GM12878 (cell line): ENCODE measurements around the gene DERA. TPM values are rescaled to one million over a fixed set of nuclear protein-coding genes. Genes with fewer than 3 reads are reported as not detected.
"Not testable (repeated sequence)": the region's sequence is repeated elsewhere in the genome, so short reads cannot be mapped to it uniquely, and the experiment has no call there.

Experiments used
- ATAC-seq: fragments of 200-7000 bp; cut with Tn5 transposase; 3 replicates; pipeline ENCODE4 v1.9.1; 2020; ENCODE audit warnings: mild to moderate bottlenecking, moderate library complexity
- BruUV-seq: library from RNA; stranded (reverse); fragments of 400-500 nt; replicated peaks from 2 replicates; lab custom pipeline; 2021; lab: Mats Ljungman, UMichigan
- CTCF ChIA-PET: fragments of 300-600 bp; sonication (Branson Sonifier 250); formaldehyde crosslinking; extraction: SDS; loops from one replicate; lab custom pipeline; 2021; ENCODE audit warnings: inconsistent platforms; lab: Yijun Ruan, JAX
- POLR2A ChIA-PET: fragments of 350-600 bp; formaldehyde crosslinking; extraction: SDS; loops from one replicate; lab custom pipeline; 2021; ENCODE audit warnings: inconsistent platforms; lab: Charles Lee
- RAD21 ChIA-PET: fragments of 300-600 bp; sonication (Branson Sonifier 250); formaldehyde crosslinking; loops from one replicate; lab custom pipeline; 2023; ENCODE audit warnings: antibody characterized with exemption; ENCODE audit not compliant: unreplicated experiment; lab: Charles Lee
- SMC1A ChIA-PET: fragments of 300-600 bp; sonication (Branson Sonifier 250); formaldehyde crosslinking; loops from one replicate; lab custom pipeline; 2023; ENCODE audit not compliant: unreplicated experiment, uncharacterized antibody; lab: Charles Lee
- DNase-seq: peaks from one replicate; pipeline ENCODE4 v3.0.0-alpha.2; 2011; ENCODE audit warnings: low read depth, low spot score
- FAIRE-seq: peaks from 3 replicates; lab custom pipeline; 2011; peaks lifted over from hg19 to GRCh38; lab: Jason Lieb, UNC
- H2AFZ ChIP-seq: 2 replicates; pipeline ENCODE4 v1.6.0; 2011; ENCODE audit warnings: low read depth, low read length, control low read depth; ENCODE audit not compliant: control insufficient read depth
- H3K27ac ChIP-seq: 2 replicates; pipeline ENCODE4 v1.5.1; 2011; ENCODE audit warnings: control low read depth; ENCODE audit not compliant: control insufficient read depth, insufficient read depth
- H3K27me3 ChIP-seq, 2 experiments: replicated peaks in 1 of 2; 2 replicates each; pipeline versions ENCODE4 v1.6.0 to v1.6.1; 2011; ENCODE audit warnings: low read length in 1 of 2; ENCODE audit not compliant: control insufficient read depth in 2 of 2, insufficient read depth in 2 of 2
- H3K36me3 ChIP-seq, 2 experiments: 2 replicates each; pipeline ENCODE4 v1.5.1; 2011; ENCODE audit warnings: low read length in 1 of 2; ENCODE audit not compliant: control insufficient read depth in 2 of 2, insufficient read depth in 2 of 2
- H3K4me1 ChIP-seq: 2 replicates; pipeline ENCODE4 v1.6.1; 2011; ENCODE audit warnings: mild to moderate bottlenecking, low read length, moderate library complexity, mixed read lengths; ENCODE audit not compliant: control insufficient read depth, insufficient read depth
- H3K4me2 ChIP-seq: 2 replicates; pipeline ENCODE4 v1.6.0; 2011; ENCODE audit warnings: control low read depth; ENCODE audit not compliant: control insufficient read depth, insufficient read depth
- H3K4me3 ChIP-seq: fragments of 200-600 bp; sonication (generic); 2 replicates; pipeline ENCODE4 v1.5.1; 2016
- H3K79me2 ChIP-seq: 2 replicates; pipeline ENCODE4 v1.6.0; 2011; ENCODE audit warnings: low read length; ENCODE audit not compliant: control insufficient read depth, insufficient read depth
- H3K9ac ChIP-seq: 2 replicates; pipeline ENCODE4 v1.8.0; 2011; ENCODE audit warnings: low read length, control low read depth, mixed read lengths; ENCODE audit not compliant: control insufficient read depth, insufficient read depth
- H3K9me3 ChIP-seq: replicated peaks from 3 replicates; pipeline ENCODE4 v1.5.1; 2011; ENCODE audit warnings: mild to moderate bottlenecking, low read length; ENCODE audit not compliant: control insufficient read depth, insufficient read depth
- H4K20me1 ChIP-seq: 2 replicates; pipeline ENCODE4 v1.6.0; 2011; ENCODE audit not compliant: control insufficient read depth, insufficient read depth
- ASH2L ChIP-seq: fragments of 300-600, 200-600 bp; sonication (generic); IDR thresholded peaks from 2 replicates; pipeline ENCODE4 v1.6.1; 2017; ENCODE audit warnings: low read depth, mild to moderate bottlenecking, borderline replicate concordance
- CUX1 ChIP-seq: IDR thresholded peaks from 2 replicates; pipeline ENCODE4 v1.6.1; 2012; ENCODE audit warnings: improper control_type of control experiment, low read depth, low read length; ENCODE audit not compliant: insufficient replicate concordance
- EGR1 ChIP-seq, 2 experiments: IDR thresholded peaks; 1 replicate in 1 of 2; 2 replicates in 1 of 2; pipeline ENCODE4 v1.6.1; 2011 to 2012; ENCODE audit warnings: low read depth in 2 of 2, low read length in 2 of 2, borderline replicate concordance in 1 of 2, mild to moderate bottlenecking in 1 of 2, moderate library complexity in 1 of 2
- IRF4 ChIP-seq: IDR thresholded peaks from 2 replicates; pipeline ENCODE4 v1.6.1; 2011; ENCODE audit warnings: low read depth, low read length
- JUND ChIP-seq: IDR thresholded peaks from 2 replicates; pipeline ENCODE4 v1.6.1; 2012; ENCODE audit warnings: low read depth, mild to moderate bottlenecking, low read length, improper control_type of control experiment, moderate library complexity
- MTA2 ChIP-seq: fragments of 450-650 bp; IDR thresholded peaks from 2 replicates; pipeline ENCODE4 v1.6.1; 2016; ENCODE audit warnings: low read depth, mild to moderate bottlenecking, moderate library complexity
- PAX5 ChIP-seq: IDR thresholded peaks from 2 replicates; pipeline ENCODE4 v1.6.1; 2011; ENCODE audit warnings: low read depth, low read length, borderline replicate concordance
- POLR2AphosphoS2 ChIP-seq: IDR thresholded peaks from 2 replicates; pipeline ENCODE4 v1.6.1; 2011; ENCODE audit warnings: low read depth, mild to moderate bottlenecking, low read length, improper control_type of control experiment, moderate library complexity
- SREBF2 ChIP-seq: IDR thresholded peaks from 2 replicates; pipeline ENCODE4 v1.6.1; 2012; ENCODE audit warnings: mild to moderate bottlenecking, low read length
- SUZ12 ChIP-seq: fragments of 200-600 bp; sonication (generic); IDR thresholded peaks from one replicate; pipeline ENCODE4 v1.6.1; 2018; ENCODE audit warnings: antibody characterized with exemption, mild to moderate bottlenecking; ENCODE audit not compliant: unreplicated experiment
- TCF7 ChIP-seq: IDR thresholded peaks from 2 replicates; pipeline ENCODE4 v1.6.1; 2014; ENCODE audit warnings: antibody characterized with exemption, borderline replicate concordance
- ZNF622 ChIP-seq: fragments of 450-650 bp; IDR thresholded peaks from 2 replicates; pipeline ENCODE4 v1.6.1; 2017; ENCODE audit warnings: mild to moderate bottlenecking, inconsistent platforms
- WGBS: methylation state at CpG from one replicate; pipeline ENCODE4 v1.1.6; 2016; ENCODE audit warnings: low lambda C conversion rate; ENCODE audit not compliant: insufficient replicate concordance, insufficient coverage; ENCODE audit errors: missing lambda C conversion rate; 5-methylcytosine and 5-hydroxymethylcytosine counted together
- in situ Hi-C: fragments of 300-500 bp; cut with MboI; formaldehyde crosslinking; loops from 9 replicates; pipeline ENCODE4 v1.14.3; 2018; ENCODE audit warnings: mixed read lengths
- intact Hi-C: fragments of 100-400 bp; cut with micrococcal nuclease; formaldehyde crosslinking; loops from one replicate; pipeline ENCODE4 v1.14.2; 2022; ENCODE audit not compliant: unreplicated experiment
- polyA plus RNA-seq, 11 experiments: library from polyadenylated mRNA; depleted of rRNA in 4 of 11; unstranded in 6 of 11; stranded (reverse) in 5 of 11; fragments of >200 nt; fragmentation: Nextera tagmentation in 4 of 11; fragmentation: Illumina TruSeq in 1 of 11; extraction: Ambion mirVana in 4 of 11; extraction: Trizol in 1 of 11; gene quantifications; 1 replicate in 1 of 11; 2 replicates in 10 of 11; pipeline versions ENCODE4 v1.2.1 to v1.2.3, GENCODE V29; 2011 to 2016; ENCODE audit warnings: inconsistent platforms in 2 of 11, missing spikeins in 2 of 11, low read depth in 1 of 11
- total RNA-seq, 4 experiments: library from RNA; depleted of rRNA in 3 of 4; stranded (reverse); fragments of >200 nt in 3 of 4; fragmentation: Illumina TruSeq in 1 of 4; extraction: Trizol in 1 of 4; gene quantifications; 2 replicates each; pipeline versions ENCODE4 v1.2.1 to v1.2.3, GENCODE V29; 2013 to 2021
- TF ChIP-seq, protein P1 (sequence below): fragments of 150-350 bp; IDR thresholded peaks from 2 replicates; pipeline ENCODE4 v1.6.1; 2014; ENCODE audit warnings: mild to moderate bottlenecking, low read depth, low read length

Gene DERA
- total and polyA plus RNA-seq, 10 of the 15 experiments (the other 5 are each of a cell fraction or from before 2014, with no cell fraction given), result 34.9 to 97.1 (median 40.8) TPM

DNA sequence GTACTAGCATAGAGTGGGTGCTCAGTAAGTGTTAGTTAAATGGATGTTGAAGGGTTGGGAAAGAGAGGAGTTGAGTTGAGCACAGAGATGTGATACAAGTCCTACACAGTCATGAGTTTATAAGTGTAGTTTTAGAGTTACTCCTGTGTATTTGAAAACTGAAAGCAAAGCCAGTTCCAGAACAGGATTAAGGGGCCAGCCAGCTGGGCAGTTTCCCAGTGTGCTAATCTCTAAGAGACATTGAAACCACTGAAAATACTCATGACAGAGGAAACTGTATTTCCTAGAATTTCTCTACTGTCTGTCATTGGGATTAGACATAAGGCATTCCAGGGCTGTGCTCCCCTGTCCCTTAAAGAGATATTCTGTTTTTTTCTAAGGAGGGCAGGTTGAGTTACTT lies 101.0 kb downstream of the DERA start:
- Histone ChIP-seq H3K9ac (no peak overlapping the region), H3K4me3 (no peak overlapping the region), H3K4me2 (no peak overlapping the region), H3K4me1 (no peaks in the 10 kb centered on the region), H4K20me1 (no peaks in the 10 kb centered on the region), H3K36me3 (no peaks in the 10 kb centered on the region; a peak in 1 of 4 replicates), H3K27ac (no peak overlapping the region), H3K79me2 (no peaks in the 10 kb centered on the region), H3K27me3 (no peaks in the 10 kb centered on the region), H2AFZ (no peak overlapping the region), H3K9me3 (peaks cover 8% of the 10 kb centered on the region; the same call in 2 of the 3 replicates)
- intact Hi-C loops (no loop called here), in situ Hi-C loops (no loop called here)
- DNase-seq, result no peak
- no TSS peak for BruUV-seq
- no peak for ATAC-seq
- no peak for FAIRE-seq
- ChIA-PET POLR2A (no interaction called here), CTCF (no interaction called here), RAD21 (no interaction called here), SMC1A (no interaction called here)
- no peak for TF ChIP-seq ASH2L
- TF ChIP-seq PAX5, result no peak
- TF ChIP-seq MTA2, result no peak
- TF ChIP-seq, protein P1, sequence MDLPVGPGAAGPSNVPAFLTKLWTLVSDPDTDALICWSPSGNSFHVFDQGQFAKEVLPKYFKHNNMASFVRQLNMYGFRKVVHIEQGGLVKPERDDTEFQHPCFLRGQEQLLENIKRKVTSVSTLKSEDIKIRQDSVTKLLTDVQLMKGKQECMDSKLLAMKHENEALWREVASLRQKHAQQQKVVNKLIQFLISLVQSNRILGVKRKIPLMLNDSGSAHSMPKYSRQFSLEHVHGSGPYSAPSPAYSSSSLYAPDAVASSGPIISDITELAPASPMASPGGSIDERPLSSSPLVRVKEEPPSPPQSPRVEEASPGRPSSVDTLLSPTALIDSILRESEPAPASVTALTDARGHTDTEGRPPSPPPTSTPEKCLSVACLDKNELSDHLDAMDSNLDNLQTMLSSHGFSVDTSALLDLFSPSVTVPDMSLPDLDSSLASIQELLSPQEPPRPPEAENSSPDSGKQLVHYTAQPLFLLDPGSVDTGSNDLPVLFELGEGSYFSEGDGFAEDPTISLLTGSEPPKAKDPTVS, result no peak
- TF ChIP-seq EGR1 (IDR thresholded peaks at IDR 0.05; ENCODE audit: borderline replicate concordance in 1 of 2, low read depth in 2 of 2, low read length in 2 of 2), result no peak
- TF ChIP-seq TCF7, result no peak
- no peak for TF ChIP-seq POLR2AphosphoS2
- no peak for TF ChIP-seq SUZ12
- TF ChIP-seq SREBF2, result no peak
- TF ChIP-seq IRF4, result no peak
- no peak for TF ChIP-seq ZNF622
- no peak for TF ChIP-seq JUND
- no peak for TF ChIP-seq CUX1

GRCh38 chr12:16013722-16014121 lies 102.6 kb downstream of the DERA start:
- H3K9ac ChIP-seq, H3K27ac ChIP-seq, DNase-seq, CTCF ChIA-PET, H3K4me1 ChIP-seq, H3K27me3 ChIP-seq, BruUV-seq, intact Hi-C loops, SMC1A ChIA-PET, FAIRE-seq, H3K4me3 ChIP-seq, ATAC-seq, H3K36me3 ChIP-seq, H3K79me2 ChIP-seq, H3K9me3 ChIP-seq, H4K20me1 ChIP-seq, H2AFZ ChIP-seq, RAD21 ChIA-PET, POLR2A ChIA-PET, in situ Hi-C loops, H3K4me2 ChIP-seq: not testable (repeated sequence)
- WGBS, result 100% methylated on average over 1 of the region's 1 CpG
